Left forelimb (tissue), 1 donor: ENCODE results near the gene ACTL6B.

Source experiments
- DNase-seq: peaks from one replicate; pipeline ENCODE4 v3.0.0-alpha.2; 2018; ENCODE audit warnings: low spot score

Gene ACTL6B

GRCh38 chr7:100627238-100627549 lies 29.1 kb downstream of the ACTL6B start:
- DNase-seq, result no peak

GRCh38 chr7:100626530-100627237 lies 29.6 kb downstream of the ACTL6B start:
- peak; percentile 88 for DNase-seq

GRCh38 chr7:100626055-100626454 lies 30.2 kb downstream of the ACTL6B start:
- DNase-seq, result no peak

GRCh38 chr7:100623951-100624824 lies 32.1 kb downstream of the ACTL6B start:
- no peak for DNase-seq

GRCh38 chr7:100621554-100621953 lies 34.7 kb downstream of the ACTL6B start:
- no peak for DNase-seq

- DNase-seq, result no peak
These were observed 35.4 kb downstream of the ACTL6B start for GRCh38 chr7:100620804-100621203.

GRCh38 chr7:100620239-100620638 lies 36.0 kb downstream of the ACTL6B start:
- DNase-seq, result no peak

GRCh38 chr7:100614308-100614861 lies 41.9 kb downstream of the ACTL6B start:
- no peak for DNase-seq

GRCh38 chr7:100613412-100614175 lies 42.7 kb downstream of the ACTL6B start:
- DNase-seq, result no peak

GRCh38 chr7:100612730-100613390 lies 43.4 kb downstream of the ACTL6B start:
- no peak for DNase-seq

- peak; percentile 99 for DNase-seq
These were observed 44.1 kb downstream of the ACTL6B start, which contains the start of gene MOSPD3 for GRCh38 chr7:100611983-100612729. Gene MOSPD3 (plus strand): TSS chr7:100612540. CDS start chr7:100612792, 252 bp downstream.

- DNase-seq, result no peak
These were observed 46.3 kb downstream of the ACTL6B start for GRCh38 chr7:100609958-100610357.

- no peak for DNase-seq
These were observed 49.1 kb downstream of the ACTL6B start for GRCh38 chr7:100607111-100607510.

- DNase-seq, result no peak
These were observed 49.9 kb downstream of the ACTL6B start for GRCh38 chr7:100606313-100606712.

- no peak for DNase-seq
These were observed 51.0 kb downstream of the ACTL6B start for GRCh38 chr7:100604976-100605911.

GRCh38 chr7:100604028-100604975 lies 51.9 kb downstream of the ACTL6B start:
- no peak for DNase-seq

GRCh38 chr7:100603726-100604027 lies 52.6 kb downstream of the ACTL6B start:
- no peak for DNase-seq

- DNase-seq, result peak; percentile 92
These were observed 53.1 kb downstream of the ACTL6B start for GRCh38 chr7:100602889-100603725.
